ENCODE measurements around the gene IKZF2. TPM values are rescaled to one million over a fixed set of nuclear protein-coding genes. Genes with fewer than 3 reads are reported as not detected.

IKZF2 gene
- total RNA-seq, 4 donors from 2014 or later: 12.1 to 24.7 (median 19.0) TPM

DNA sequence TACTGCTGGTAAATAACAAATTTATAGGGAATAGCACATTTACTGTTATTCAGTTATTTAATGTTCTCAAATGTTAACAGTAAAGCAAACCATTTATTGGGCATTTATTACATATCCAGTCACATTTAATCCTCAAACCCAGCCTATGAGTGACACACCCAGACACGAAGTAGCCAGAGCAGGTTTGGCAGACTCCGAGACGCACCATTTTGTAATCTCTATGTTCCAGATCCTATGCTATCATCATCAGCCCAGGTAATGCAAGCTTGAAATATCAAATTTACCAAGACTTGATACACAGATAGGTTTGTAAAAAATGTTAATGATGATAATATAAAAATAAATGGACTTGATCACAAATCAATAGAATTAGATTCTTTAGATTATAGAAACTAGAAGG, 131.1 kb downstream of the IKZF2 start:
- no peaks in the 10 kb centered on the region for H3K27me3 ChIP-seq
- no peak for TF ChIP-seq EP300 (IDR thresholded peaks at IDR 0.05)
- TF ChIP-seq, protein P1, sequence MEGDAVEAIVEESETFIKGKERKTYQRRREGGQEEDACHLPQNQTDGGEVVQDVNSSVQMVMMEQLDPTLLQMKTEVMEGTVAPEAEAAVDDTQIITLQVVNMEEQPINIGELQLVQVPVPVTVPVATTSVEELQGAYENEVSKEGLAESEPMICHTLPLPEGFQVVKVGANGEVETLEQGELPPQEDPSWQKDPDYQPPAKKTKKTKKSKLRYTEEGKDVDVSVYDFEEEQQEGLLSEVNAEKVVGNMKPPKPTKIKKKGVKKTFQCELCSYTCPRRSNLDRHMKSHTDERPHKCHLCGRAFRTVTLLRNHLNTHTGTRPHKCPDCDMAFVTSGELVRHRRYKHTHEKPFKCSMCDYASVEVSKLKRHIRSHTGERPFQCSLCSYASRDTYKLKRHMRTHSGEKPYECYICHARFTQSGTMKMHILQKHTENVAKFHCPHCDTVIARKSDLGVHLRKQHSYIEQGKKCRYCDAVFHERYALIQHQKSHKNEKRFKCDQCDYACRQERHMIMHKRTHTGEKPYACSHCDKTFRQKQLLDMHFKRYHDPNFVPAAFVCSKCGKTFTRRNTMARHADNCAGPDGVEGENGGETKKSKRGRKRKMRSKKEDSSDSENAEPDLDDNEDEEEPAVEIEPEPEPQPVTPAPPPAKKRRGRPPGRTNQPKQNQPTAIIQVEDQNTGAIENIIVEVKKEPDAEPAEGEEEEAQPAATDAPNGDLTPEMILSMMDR (IDR thresholded peaks at IDR 0.05): no peak
- no peak for TF ChIP-seq POLR2A (IDR thresholded peaks at IDR 0.05)
- no peak for DNase-seq (ENCODE audit: low spot score in 2 of 2)
- no peak overlapping the region for H3K4me3 ChIP-seq
- WGBS, 2 donors: 94 to 98% methylated on average over 3 of the region's 3 CpGs
- H3K27ac ChIP-seq: no peak overlapping the region
- H3K36me3 ChIP-seq: peaks cover 0 to 27% (median 0%) of the 10 kb centered on the region in 3 donors
- H3K4me1 ChIP-seq: no peaks in the 10 kb centered on the region
- no peaks in the 10 kb centered on the region for H3K9me3 ChIP-seq

DNA sequence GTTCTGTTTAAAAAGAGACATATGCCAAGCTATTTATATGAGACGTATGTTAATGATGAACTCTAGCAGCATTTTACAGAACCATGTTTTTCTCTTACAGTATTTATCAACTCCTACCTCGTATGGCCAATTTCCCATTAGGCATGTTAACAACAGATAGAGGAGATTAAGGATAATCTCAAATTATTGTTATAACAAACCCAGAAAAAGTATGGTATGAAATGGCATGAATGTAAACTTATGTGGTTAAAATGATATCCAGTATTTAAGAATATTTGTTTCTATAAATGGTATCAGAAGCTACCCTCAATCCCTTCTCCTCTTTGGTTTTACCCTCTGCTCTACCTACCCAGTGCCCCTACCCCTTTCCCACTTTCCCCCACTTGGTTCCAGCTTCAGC, 132.0 kb downstream of the IKZF2 start:
- DNase-seq (ENCODE audit: low spot score in 2 of 2): no peak
- H3K4me3 ChIP-seq: no peak overlapping the region
- no peaks in the 10 kb centered on the region for H3K9me3 ChIP-seq
- TF ChIP-seq, protein P1 (IDR thresholded peaks at IDR 0.05): no peak
- TF ChIP-seq EP300 (IDR thresholded peaks at IDR 0.05) (no peak), POLR2A (IDR thresholded peaks at IDR 0.05) (no peak)
- peaks cover 0 to 27% (median 0%) of the 10 kb centered on the region in 3 donors for H3K36me3 ChIP-seq
- H3K27me3 ChIP-seq: no peaks in the 10 kb centered on the region
- WGBS, 2 donors: 84 to 88% methylated on average over 2 of the region's 2 CpGs
- H3K4me1 ChIP-seq: no peaks in the 10 kb centered on the region
- H3K27ac ChIP-seq: no peak overlapping the region

DNA sequence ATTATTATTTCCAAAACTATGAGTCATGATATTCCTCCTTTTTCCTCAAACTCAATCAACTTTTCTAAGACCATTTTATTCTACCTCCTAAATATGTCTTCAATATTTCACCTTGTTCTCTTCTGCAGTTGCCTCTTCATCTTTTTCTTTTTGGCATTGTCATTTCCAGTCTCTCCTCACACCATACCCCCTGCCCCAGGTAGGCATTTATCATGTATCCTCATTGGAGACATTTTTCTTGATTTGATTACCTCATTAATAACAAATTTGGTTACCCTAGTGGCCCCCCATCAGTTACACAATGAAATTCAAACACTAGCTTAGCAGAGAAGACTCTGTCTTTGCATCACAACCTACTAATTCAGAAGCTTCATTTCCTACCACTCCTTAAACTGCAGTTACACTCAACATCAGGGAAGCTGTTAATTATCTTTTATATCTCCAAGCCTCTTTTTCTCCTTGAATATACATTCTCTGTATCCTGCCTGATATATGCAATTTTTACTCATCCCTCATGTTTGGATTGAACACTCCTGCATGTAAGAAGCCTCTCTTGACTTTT, 133.0 kb downstream of the IKZF2 start:
- no peaks in the 10 kb centered on the region for H3K27me3 ChIP-seq
- H3K4me1 ChIP-seq: no peaks in the 10 kb centered on the region
- H3K4me3 ChIP-seq: no peak overlapping the region
- TF ChIP-seq POLR2A (IDR thresholded peaks at IDR 0.05) (no peak), EP300 (IDR thresholded peaks at IDR 0.05) (no peak)
- TF ChIP-seq, protein P1 (IDR thresholded peaks at IDR 0.05): no peak
- no peaks in the 10 kb centered on the region for H3K9me3 ChIP-seq
- H3K36me3 ChIP-seq: peaks cover 0 to 27% (median 0%) of the 10 kb centered on the region in 3 donors
- H3K27ac ChIP-seq: no peak overlapping the region
- DNase-seq (ENCODE audit: low spot score in 2 of 2): no peak

DNA sequence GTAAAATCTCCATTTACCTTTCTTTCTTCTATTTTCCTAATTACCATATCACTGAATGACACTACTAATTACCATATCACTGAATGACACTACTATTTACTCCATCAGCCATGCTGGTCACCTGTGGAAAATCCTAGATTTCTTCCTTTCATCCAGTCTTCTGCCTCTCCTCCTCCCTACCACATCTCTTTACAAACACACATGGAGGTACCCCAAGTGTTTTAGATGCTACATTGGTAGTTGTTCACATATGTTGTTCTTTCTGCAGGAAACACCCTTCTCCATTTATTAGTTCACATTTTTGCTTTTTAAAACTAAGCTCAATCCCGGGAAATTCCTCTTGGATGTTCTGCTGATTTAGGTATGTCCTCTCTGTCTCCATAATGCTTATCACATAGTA, 134.0 kb downstream of the IKZF2 start:
- no peak for DNase-seq (ENCODE audit: low spot score in 2 of 2)
- Histone ChIP-seq H3K4me3 (no peak overlapping the region), H3K9me3 (no peaks in the 10 kb centered on the region), H3K36me3 (peaks cover 0 to 27% (median 0%) of the 10 kb centered on the region in 3 donors), H3K27ac (no peak overlapping the region), H3K27me3 (no peaks in the 10 kb centered on the region), H3K4me1 (no peaks in the 10 kb centered on the region)
- 93% methylated on average over 1 of the region's 1 CpG for WGBS, 2 donors
- TF ChIP-seq POLR2A (IDR thresholded peaks at IDR 0.05) (no peak), EP300 (IDR thresholded peaks at IDR 0.05) (no peak)
- TF ChIP-seq, protein P1 (IDR thresholded peaks at IDR 0.05): no peak

DNA sequence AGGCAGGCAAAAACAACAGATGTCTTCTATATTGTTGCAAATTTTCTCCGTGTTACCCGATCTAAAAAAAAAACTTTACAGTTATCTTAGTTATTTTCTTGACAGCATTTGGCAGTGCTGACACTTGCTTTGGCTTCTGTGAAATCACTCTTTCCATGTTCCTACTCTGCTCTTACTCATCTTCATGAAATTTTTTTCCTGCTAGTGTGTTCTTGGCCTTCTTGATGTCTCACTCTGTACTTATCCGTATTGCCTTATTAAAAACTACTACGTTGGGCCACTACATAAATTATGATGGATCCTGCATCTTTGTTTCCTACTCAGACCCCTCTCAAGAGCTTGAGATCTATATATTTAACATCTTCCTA, 134.4 kb downstream of the IKZF2 start:
- Histone ChIP-seq H3K4me1 (no peaks in the 10 kb centered on the region), H3K27me3 (no peaks in the 10 kb centered on the region), H3K27ac (no peak overlapping the region), H3K4me3 (no peak overlapping the region), H3K9me3 (no peaks in the 10 kb centered on the region), H3K36me3 (peaks cover 0 to 27% (median 0%) of the 10 kb centered on the region in 3 donors)
- WGBS, 2 donors: 84 to 91% methylated on average over 4 of the region's 4 CpGs
- no peak for DNase-seq (ENCODE audit: low spot score in 2 of 2)
- TF ChIP-seq POLR2A (IDR thresholded peaks at IDR 0.05): no peak
- TF ChIP-seq, protein P1 (IDR thresholded peaks at IDR 0.05): no peak
- TF ChIP-seq EP300 (IDR thresholded peaks at IDR 0.05): no peak
